ENCODE data around the gene HHAT.

DNA sequence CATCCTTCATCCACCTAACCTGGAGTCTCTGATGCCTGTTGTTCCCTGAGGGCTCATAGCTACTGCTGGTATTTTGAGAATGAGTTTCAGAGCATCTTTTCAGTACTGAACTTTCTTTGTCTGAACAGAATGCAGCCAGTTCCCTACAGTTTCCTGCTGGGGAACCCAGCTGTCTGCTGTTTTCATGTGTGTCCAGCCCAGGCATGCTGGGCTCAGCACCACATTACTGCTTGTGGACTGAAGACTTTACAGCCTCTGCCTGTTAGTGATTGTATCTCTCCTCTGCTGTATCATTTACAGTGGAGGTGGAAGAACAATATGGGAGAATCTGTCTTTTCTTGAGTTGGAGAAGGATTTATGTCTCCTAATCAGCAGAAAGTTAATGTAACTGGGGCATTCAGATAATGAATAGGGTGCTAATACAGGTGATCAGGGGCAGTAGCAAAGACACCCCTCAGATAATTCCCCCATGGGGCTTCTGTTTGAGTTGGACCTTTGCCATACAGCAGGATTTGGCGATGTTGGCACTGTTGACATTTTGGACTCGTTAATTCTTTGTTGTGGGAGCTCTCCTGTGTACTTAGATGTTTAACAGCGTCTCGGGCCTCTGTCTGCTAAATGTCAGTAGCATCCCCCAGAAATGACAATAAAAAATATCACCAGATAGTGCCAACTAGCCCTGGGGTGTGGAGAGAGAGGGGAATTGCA lies 207.7 kb downstream of the HHAT start:
- TF ChIP-seq CAMTA2 (CRISPR knock-in tag; conservative IDR thresholded peaks at IDR 0.05) (no peak), POLR2AphosphoS5 (IDR thresholded peaks at IDR 0.05; ENCODE audit: control insufficient read depth, insufficient read depth, low read depth, low read length) (no peak), TAF7 (tag; IDR thresholded peaks at IDR 0.05) (no peak), GTF2F1 (IDR thresholded peaks at IDR 0.05; ENCODE audit: low read depth, low read length) (no peak), HNRNPL (IDR thresholded peaks at IDR 0.05; ENCODE audit: low read depth, low read length) (no peak), SIN3A (IDR thresholded peaks at IDR 0.05; ENCODE audit: borderline replicate concordance in 2 of 2, control insufficient read depth in 1 of 2, low read depth in 2 of 2, low read length in 2 of 2) (no peak), XRCC3 (IDR thresholded peaks at IDR 0.05) (no peak), FOSL1 (tag; conservative IDR thresholded peaks at IDR 0.05) (no peak), ILK (tag; IDR thresholded peaks at IDR 0.05; ENCODE audit: borderline replicate concordance, low read depth) (no peak), CBX8 (IDR thresholded peaks at IDR 0.05; ENCODE audit: borderline replicate concordance, extremely low read depth, low read depth, low read length, poor library complexity, severe bottlenecking) (no peak), EP300 (IDR thresholded peaks at IDR 0.05; ENCODE audit: low read length) (no peak)
- TF ChIP-seq, protein P1, sequence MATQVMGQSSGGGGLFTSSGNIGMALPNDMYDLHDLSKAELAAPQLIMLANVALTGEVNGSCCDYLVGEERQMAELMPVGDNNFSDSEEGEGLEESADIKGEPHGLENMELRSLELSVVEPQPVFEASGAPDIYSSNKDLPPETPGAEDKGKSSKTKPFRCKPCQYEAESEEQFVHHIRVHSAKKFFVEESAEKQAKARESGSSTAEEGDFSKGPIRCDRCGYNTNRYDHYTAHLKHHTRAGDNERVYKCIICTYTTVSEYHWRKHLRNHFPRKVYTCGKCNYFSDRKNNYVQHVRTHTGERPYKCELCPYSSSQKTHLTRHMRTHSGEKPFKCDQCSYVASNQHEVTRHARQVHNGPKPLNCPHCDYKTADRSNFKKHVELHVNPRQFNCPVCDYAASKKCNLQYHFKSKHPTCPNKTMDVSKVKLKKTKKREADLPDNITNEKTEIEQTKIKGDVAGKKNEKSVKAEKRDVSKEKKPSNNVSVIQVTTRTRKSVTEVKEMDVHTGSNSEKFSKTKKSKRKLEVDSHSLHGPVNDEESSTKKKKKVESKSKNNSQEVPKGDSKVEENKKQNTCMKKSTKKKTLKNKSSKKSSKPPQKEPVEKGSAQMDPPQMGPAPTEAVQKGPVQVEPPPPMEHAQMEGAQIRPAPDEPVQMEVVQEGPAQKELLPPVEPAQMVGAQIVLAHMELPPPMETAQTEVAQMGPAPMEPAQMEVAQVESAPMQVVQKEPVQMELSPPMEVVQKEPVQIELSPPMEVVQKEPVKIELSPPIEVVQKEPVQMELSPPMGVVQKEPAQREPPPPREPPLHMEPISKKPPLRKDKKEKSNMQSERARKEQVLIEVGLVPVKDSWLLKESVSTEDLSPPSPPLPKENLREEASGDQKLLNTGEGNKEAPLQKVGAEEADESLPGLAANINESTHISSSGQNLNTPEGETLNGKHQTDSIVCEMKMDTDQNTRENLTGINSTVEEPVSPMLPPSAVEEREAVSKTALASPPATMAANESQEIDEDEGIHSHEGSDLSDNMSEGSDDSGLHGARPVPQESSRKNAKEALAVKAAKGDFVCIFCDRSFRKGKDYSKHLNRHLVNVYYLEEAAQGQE (IDR thresholded peaks at IDR 0.05; ENCODE audit: borderline replicate concordance), result no peak
- TF ChIP-seq, protein P1 (CRISPR knock-in tag; IDR thresholded peaks at IDR 0.05; ENCODE audit: low read depth), result no peak
